Mucosa of rectum (tissue), 2 donors: ENCODE results near the gene NYAP1.
"Not testable (repeated sequence)": the region's sequence is repeated elsewhere in the genome, so short reads cannot be mapped to it uniquely, and the experiment has no call there.

Experiments used
- H3K27ac ChIP-seq, 2 donors: one replicate each; pipeline ENCODE4 v1.7.0; 2013; ENCODE audit warnings: inconsistent platforms in 2 of 2, low read depth in 2 of 2, low read length in 2 of 2
- H3K27me3 ChIP-seq, 2 donors: one replicate each; pipeline ENCODE4 v1.7.0; 2013; ENCODE audit warnings: low read length in 2 of 2; ENCODE audit not compliant: control insufficient read depth in 2 of 2, insufficient read depth in 2 of 2
- H3K36me3 ChIP-seq, 2 donors: one replicate each; pipeline ENCODE4 v1.7.0; 2013; ENCODE audit warnings: low read length in 2 of 2; ENCODE audit not compliant: control insufficient read depth in 2 of 2, insufficient read depth in 2 of 2
- H3K4me1 ChIP-seq, 2 donors: one replicate each; pipeline ENCODE4 v1.7.0; 2013; ENCODE audit warnings: low read length in 2 of 2, mild to moderate bottlenecking in 1 of 2; ENCODE audit not compliant: control insufficient read depth in 2 of 2, insufficient read depth in 2 of 2
- H3K4me3 ChIP-seq, 2 donors: one replicate each; pipeline ENCODE4 v1.7.0; 2013; ENCODE audit warnings: low read length in 2 of 2
- H3K9ac ChIP-seq, 2 donors: one replicate each; pipeline ENCODE4 v1.7.0; 2013; ENCODE audit warnings: low read length in 2 of 2, low read depth in 1 of 2, mild to moderate bottlenecking in 1 of 2
- H3K9me3 ChIP-seq, 2 donors: one replicate each; pipeline ENCODE4 v1.7.0; 2013; ENCODE audit warnings: low read length in 2 of 2; ENCODE audit not compliant: control insufficient read depth in 2 of 2
- donor health status: healthy.
- donor health status: Normal muscosa, but diverticular disease.

Gene NYAP1

DNA sequence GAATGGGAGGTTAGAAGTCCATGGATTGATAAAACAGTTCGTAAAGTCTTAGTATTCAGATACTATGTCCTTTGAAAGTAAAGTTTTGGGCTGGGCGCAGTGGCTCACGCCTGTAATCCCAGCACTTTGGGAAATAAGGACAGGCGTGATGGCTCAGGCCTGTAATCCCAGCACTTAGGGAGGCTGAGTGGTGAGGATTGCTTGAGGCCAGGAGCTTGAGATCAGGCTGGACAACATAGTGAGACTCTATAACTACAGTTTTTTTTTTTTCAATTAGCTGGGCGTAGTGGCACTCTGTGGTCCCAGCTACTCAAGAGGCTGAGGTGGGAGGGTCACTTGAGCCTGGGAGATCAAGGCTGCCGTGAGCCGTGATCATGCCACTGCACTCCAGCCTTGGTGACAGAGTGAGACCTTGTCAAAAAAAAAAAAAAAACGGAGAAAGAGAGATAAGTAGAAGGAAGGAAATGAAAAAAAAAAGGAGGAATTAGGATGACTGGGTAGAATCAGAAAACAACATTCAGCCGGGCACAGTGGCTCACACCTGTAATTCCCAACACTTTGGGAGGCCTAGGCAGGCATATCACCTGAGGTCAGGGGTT is 29.6 kb downstream of the NYAP1 start:
- H3K27me3 ChIP-seq, result no peaks in the 10 kb centered on the region
- H3K36me3 ChIP-seq, result no peaks in the 10 kb centered on the region
- peaks cover 0 to 3% of the 10 kb centered on the region in 2 donors for H3K4me1 ChIP-seq
- H3K9me3 ChIP-seq, result no peaks in the 10 kb centered on the region
- no peak overlapping the region for H3K9ac ChIP-seq
- no peak overlapping the region for H3K4me3 ChIP-seq
- H3K27ac ChIP-seq, result no peak overlapping the region

DNA sequence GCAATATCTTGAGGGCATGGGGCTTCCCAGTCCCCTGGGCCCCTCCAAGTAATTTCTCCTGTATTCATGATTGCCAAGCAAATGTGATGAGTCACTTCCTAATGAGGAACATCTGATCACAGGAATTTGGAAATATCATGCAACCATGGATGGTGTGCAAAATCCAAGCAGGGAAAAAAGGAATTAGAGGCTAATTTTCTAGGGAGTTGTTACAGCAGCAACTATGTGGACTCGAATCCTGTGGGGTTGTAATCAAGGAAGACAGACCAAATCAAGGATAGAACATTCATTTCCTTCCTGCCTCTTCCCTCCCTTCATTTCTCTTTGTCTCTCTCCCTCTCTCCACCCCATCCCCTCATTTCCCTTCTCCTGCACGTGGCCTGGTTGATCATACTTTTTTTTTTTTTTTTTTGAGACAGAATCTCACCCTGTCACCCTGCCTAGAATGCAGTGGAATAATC is 31.4 kb downstream of the NYAP1 start:
- no peak overlapping the region for H3K27ac ChIP-seq

DNA sequence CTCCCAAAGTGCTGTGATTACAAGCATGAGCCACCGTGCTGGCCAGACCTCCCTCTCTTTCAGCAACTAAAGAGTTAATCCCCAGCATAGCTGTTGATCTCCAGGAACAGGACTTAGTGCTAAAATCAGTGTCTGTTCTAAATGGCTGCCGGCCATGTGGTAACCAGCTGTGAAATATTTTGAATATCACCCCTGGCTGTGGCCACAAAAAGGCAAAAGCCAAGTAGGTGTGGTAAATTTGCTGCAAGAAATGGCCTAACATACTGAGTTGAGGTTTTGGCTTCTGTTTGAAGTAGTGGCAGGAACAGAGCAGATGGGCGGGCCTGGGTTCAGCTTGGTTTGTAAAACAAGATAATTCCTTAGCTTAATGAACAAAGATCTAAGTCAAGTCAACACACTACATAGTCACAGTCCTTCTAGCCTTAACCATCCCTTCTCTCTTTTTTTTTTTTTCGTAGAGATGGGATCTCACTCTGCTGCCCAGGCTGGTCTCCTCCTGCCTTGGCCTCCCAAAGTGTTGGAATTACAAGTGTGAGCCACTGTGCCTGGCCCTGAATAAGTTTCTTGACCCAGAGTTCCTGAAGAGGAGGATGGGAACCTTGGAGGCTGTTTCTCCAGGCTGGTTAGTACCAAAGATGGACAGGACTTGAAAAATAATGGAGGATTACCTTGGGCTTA is 32.5 kb downstream of the NYAP1 start:
- H3K27me3 ChIP-seq, result no peaks in the 10 kb centered on the region
- H3K9me3 ChIP-seq, result no peaks in the 10 kb centered on the region
- H3K27ac ChIP-seq, result peak overlapping the region in 1 of 2 donors; percentile 38

More for the DNA sequence above, 31.4 kb downstream of the NYAP1 start:
- no peak overlapping the region for H3K4me3 ChIP-seq
- H3K9ac ChIP-seq, result no peak overlapping the region
- no peaks in the 10 kb centered on the region for H3K36me3 ChIP-seq
- H3K4me1 ChIP-seq, result peaks cover 0 to 3% of the 10 kb centered on the region in 2 donors
- H3K9me3 ChIP-seq, result no peaks in the 10 kb centered on the region
- H3K27me3 ChIP-seq, result no peaks in the 10 kb centered on the region

DNA sequence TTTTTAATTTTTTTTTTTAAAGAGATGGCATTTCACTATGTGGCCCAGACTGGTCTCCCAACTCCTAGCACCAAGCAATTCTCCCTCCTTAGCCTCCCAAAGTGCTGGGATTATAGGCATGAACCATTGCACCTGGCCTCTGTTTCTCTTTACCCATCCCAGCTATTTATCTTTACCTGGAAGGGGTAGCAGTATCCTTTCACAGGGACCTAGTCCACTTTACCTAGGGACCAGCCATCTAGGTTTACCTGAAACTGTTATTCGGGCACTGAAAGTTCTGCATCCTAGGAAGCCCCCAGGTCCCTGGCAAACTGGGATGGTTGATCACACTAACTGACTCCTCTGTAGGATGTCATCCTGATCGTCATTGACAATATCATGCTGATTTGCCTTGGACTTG is 33.6 kb downstream of the NYAP1 start:
- H3K27me3 ChIP-seq, result no peaks in the 10 kb centered on the region
- peaks cover 0 to 3% of the 10 kb centered on the region in 2 donors for H3K4me1 ChIP-seq
- no peaks in the 10 kb centered on the region for H3K9me3 ChIP-seq
- no peak overlapping the region for H3K4me3 ChIP-seq
- H3K9ac ChIP-seq, result no peak overlapping the region
- H3K36me3 ChIP-seq, result no peaks in the 10 kb centered on the region
- H3K27ac ChIP-seq, result no peak overlapping the region

More for the DNA sequence above, 32.5 kb downstream of the NYAP1 start:
- Histone ChIP-seq H3K36me3 (no peaks in the 10 kb centered on the region), H3K4me1 (peaks cover 0 to 3% of the 10 kb centered on the region in 2 donors), H3K4me3 (no peak overlapping the region), H3K9ac (no peak overlapping the region)

DNA sequence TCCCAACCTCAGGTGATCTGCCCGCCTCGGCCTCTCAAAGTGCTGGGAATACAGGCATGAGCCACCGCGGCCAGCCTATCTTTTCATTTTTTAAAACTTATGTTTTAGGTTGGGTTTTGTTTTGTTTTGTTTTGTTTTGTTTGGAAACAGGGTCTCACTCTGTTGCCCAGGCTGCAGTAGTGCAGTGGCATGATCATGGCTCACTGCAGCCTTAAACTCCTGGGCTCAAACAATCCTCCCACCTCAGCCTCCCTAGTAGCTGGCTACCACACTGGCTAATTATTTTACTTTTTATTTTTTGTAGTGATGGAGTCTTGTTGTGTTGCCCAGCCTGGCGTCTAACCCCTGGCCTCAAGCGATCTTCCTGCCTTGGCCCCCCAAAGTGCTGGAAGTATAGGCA is 35.9 kb downstream of the NYAP1 start:
- H3K4me1 ChIP-seq, result peaks cover 0 to 3% of the 10 kb centered on the region in 2 donors
- H3K36me3 ChIP-seq, result no peaks in the 10 kb centered on the region
- no peak overlapping the region for H3K27ac ChIP-seq
- no peak overlapping the region for H3K9ac ChIP-seq
- H3K27me3 ChIP-seq, result no peaks in the 10 kb centered on the region
- H3K9me3 ChIP-seq, result no peaks in the 10 kb centered on the region
- H3K4me3 ChIP-seq, result no peak overlapping the region

DNA sequence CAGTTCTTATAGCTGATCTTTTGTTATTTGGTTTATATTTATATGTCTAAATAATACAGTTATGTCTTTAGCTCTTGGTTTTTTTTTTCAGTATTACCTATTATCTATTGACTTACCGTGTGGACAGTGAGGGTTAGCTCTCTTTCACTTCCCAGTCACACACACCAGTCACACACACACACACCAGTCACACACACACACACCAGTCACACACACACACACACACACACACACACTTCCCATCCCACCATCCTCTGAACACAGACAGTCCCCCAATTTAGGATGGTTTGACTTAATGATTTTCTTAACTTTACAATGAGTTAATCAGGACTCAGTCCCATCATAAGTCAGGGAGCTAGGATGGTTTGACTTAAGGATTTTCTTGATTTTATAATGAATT is 36.4 kb downstream of the NYAP1 start:
- no peak overlapping the region for H3K4me3 ChIP-seq
- peaks cover 0 to 3% of the 10 kb centered on the region in 2 donors for H3K4me1 ChIP-seq
- no peaks in the 10 kb centered on the region for H3K9me3 ChIP-seq
- H3K36me3 ChIP-seq, result no peaks in the 10 kb centered on the region
- no peak overlapping the region for H3K9ac ChIP-seq
- H3K27ac ChIP-seq, result no peak overlapping the region
- no peaks in the 10 kb centered on the region for H3K27me3 ChIP-seq

DNA sequence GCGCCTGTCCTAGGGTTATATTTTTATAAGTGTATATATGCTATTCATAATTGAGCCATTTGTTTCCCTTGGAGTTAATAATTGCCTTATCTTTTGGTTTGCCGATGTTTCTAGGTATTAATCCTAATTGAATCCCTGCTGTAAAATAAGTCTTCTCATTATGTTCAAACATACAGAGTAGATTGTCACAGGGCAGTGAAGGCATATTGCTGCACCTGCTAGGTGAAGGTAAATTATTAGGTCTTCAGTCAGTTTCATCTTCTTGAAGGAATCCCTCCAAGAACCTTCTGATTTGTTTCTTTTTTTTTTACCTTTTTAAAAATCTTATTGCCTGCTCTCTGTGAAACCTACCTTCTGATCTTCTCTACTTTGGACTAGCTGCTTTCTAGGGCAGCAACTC is 37.3 kb downstream of the NYAP1 start:
- no peaks in the 10 kb centered on the region for H3K36me3 ChIP-seq
- no peaks in the 10 kb centered on the region for H3K27me3 ChIP-seq
- no peak overlapping the region for H3K9ac ChIP-seq
- no peak overlapping the region for H3K27ac ChIP-seq
- no peaks in the 10 kb centered on the region for H3K9me3 ChIP-seq
- no peak overlapping the region for H3K4me3 ChIP-seq
- peaks cover 0 to 1% of the 10 kb centered on the region in 2 donors for H3K4me1 ChIP-seq

DNA sequence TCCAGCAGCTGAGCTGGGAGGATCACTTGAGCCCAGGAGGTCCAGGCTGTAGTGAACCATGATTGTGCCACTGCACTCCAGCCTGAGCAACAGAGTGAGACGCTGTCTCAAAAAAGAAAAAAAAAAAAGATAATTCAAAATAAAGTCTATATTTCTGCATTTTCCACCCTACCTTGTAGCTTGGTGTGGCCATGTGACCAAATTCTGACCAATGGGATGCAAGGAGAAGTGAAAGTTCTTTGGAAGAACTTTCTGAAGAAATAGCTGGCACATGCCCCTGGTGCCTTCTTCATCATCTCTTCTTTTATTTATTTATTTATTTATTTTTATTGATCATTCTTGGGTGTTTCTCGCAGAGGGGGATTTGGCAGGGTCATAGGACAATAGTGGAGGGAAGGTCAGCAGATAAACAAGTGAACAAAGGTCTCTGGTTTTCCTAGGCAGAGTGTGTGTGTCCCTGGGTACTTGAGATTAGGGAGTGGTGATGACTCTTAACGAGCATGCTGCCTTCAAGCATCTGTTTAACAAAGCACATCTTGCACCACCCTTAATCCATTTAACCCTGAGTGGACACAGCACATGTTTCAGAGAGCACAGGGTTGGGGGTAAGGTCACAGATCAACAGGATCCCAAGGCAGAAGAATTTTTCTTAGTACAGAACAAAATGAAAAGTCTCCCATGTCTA is 38.3 kb downstream of the NYAP1 start:
- H3K4me1 ChIP-seq, H3K4me3 ChIP-seq, H3K27me3 ChIP-seq, H3K27ac ChIP-seq, H3K36me3 ChIP-seq, H3K9ac ChIP-seq, H3K9me3 ChIP-seq: not testable (repeated sequence)

DNA sequence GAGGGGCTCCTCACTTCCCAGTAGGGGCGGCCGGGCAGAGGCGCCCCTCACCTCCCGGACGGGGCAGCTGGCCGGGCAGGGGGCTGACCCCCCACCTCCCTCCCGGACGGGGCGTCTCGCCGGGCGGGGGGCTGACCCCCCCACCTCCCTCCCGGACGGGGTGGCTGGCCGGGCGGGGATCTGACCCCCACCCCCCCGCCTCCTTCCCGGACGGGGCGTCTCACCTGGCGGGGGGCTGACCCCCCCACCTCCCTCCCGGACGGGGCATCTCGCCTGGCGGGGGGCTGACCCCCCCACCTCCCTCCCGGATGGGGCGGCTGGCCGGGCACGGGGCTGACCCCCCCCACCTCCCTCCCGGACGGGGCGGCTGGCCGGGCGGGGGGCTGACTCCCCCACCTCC is 39.5 kb downstream of the NYAP1 start:
- not testable (repeated sequence) for H3K27me3 ChIP-seq, H3K9me3 ChIP-seq, H3K36me3 ChIP-seq, H3K9ac ChIP-seq, H3K4me3 ChIP-seq, H3K27ac ChIP-seq, H3K4me1 ChIP-seq

DNA sequence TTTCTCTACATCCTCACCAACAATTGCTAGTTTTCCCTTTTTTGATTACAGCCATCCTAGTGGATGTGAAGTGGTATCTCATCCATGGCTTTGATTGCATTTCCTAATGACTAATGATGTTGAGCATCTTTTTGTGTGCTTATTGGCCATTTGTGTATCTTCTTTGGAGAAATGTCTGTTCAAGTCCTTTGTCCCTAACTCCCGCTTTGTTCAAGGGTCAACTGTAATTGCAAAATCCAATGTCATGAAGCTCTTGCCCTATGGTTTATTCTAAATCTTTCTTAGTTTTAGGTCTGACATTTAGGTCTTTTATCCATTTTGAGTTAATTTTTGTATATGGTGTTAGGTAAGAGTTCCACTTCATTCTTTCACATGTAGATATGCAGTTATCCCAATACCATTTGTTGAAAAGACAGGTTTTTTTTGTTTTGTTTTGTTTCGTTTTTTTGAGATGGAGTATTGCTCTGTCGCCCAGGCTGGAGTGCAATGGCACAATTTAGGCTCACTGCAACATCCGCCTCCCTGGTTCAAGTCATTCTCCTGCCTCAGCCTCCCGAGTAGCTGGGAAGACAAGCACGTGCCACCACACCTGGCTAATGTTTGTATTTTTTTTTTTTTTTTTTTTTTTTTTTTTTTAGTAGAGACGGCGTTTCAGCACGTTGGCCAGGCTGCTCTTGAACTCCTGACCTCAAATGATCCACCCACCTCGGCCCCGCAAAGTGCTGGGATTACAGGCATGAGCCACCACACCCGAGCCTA is 44.6 kb downstream of the NYAP1 start:
- not testable (repeated sequence) for H3K4me1 ChIP-seq, H3K27ac ChIP-seq, H3K36me3 ChIP-seq, H3K9ac ChIP-seq, H3K27me3 ChIP-seq, H3K4me3 ChIP-seq, H3K9me3 ChIP-seq
